ENCODE results near the gene MYL12A.

- TF ChIP-seq CTCF (IDR thresholded peaks at IDR 0.05), result no peak
- TF ChIP-seq POLR2A (IDR thresholded peaks at IDR 0.05), result no peak
These were observed 5.2 kb downstream of the MYL12A start for GRCh38 chr18:3252843-3253242.

All from heart left ventricle (tissue), 13 donors.